NCI-H446 treated with DMSO at 0.1 percent for 48 hours (cell line): ENCODE data around the gene RPS27L.
"Not testable (repeated sequence)": the region's sequence is repeated elsewhere in the genome, so short reads cannot be mapped to it uniquely, and the experiment has no call there.

ENCODE experiments used
- DNase-seq: peaks from one replicate; lab custom pipeline; 2025; lab: John Stamatoyannopoulos, UW

Gene RPS27L

DNA sequence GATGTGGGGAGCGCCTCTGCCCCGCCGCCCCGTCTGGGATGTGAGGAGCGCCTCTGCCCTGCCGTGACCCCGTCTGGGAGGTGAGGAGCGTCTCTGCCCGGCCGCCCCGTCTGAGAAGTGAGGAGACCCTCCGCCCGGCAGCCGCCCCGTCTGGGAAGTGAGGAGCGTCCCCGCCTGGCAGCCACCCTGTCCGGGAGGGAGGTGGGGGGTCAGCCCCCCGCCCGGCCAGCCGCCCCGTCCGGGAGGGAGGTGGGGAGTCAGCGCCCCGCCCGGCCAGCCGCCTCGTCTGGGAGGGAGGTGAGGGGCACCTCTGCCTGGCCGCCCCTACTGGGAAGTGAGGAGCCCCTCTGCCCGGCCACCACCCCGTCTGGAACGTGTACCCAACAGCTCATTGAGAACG, 58.4 kb downstream of the RPS27L start:
- DNase-seq = not testable (repeated sequence)
